Stimulated activated CD8-positive, alpha-beta memory T cell treated with anti-CD3 and anti-CD28 coated beads, Interleukin-4, amount 100 ng/mL, for 1 hour (primary cell): ENCODE results near the gene HSCB.
A peak's percentile ranks its signal among the peaks of the same experiment; 100 is the strongest.
"Not testable (repeated sequence)": the region's sequence is repeated elsewhere in the genome, so short reads cannot be mapped to it uniquely, and the experiment has no call there.

Experiments
- DNase-seq, 2 donors: peaks; one replicate each; pipeline ENCODE4 v3.0.0-alpha.2; 2020; ENCODE audit warnings: low read depth in 2 of 2, low spot score in 1 of 2

The HSCB gene

GRCh38 chr22:28738876-28739275, 3.0 kb upstream of the HSCB start:
- not testable (repeated sequence) for DNase-seq

DNA sequence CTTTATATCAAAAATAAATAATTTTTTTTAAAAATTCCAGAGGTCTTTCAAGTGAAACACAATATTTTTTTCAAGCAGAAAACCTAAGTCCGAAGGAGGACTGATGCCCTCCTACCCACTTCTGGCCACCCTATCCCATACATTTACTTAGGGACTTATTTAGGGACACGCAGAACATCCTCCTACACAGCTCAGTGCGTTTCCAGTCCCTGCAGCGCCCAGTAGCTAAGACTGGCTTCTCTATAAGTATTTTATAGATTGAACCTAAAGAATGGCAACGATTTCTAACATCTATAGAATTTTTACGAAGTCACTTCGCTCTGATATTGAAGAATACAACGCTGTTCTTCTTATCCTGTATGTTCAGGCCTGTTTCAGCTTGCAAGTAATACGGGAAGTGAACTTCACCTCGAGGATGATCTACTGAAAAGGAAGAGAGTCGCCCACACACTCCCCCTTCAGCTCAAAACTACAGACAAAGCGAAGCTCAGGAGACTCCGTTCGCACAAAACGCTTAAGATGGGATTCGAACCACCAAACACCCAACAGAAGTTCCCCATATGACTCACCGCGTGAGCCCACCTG, 547 bp upstream of the HSCB start:
- no peak for DNase-seq

DNA sequence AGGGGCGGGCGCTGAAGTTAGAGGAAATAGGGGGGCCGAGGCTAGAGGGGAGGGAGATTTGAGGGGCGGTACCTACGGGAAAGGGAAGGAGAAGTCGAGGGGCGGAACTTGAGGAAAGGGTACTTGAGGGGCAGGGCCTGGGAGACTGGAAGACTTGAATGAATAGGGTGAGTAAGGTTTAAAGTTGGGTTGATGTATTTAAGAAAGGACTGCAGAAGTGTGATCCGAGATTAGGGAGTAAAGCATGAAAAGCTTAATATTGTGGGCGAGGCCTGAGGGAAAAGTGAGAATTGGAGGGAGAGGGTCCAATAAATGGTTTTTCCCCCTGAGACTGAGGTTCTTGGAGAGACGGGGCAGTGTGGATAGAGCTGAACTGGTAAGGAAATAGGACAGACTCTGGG, 723 bp downstream of the HSCB start:
- no peak for DNase-seq

DNA sequence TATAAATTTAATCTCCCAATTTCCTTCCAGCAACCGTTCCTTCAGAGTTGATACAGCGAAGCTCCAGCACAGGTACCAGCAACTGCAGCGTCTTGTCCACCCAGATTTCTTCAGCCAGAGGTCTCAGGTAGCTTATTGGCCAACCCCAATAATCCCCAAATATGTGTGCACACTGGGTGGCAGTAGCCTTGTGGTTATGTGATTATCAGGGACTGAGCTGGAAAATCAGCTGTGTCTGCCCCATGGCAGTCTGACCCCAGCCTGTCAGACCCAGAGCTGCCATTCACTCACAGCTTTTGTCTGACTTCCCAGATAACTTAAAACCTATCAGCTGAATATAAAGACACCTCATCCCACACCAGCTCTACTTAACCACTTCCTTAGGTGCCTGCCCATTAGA, 2.0 kb downstream of the HSCB start:
- no peak for DNase-seq

DNA sequence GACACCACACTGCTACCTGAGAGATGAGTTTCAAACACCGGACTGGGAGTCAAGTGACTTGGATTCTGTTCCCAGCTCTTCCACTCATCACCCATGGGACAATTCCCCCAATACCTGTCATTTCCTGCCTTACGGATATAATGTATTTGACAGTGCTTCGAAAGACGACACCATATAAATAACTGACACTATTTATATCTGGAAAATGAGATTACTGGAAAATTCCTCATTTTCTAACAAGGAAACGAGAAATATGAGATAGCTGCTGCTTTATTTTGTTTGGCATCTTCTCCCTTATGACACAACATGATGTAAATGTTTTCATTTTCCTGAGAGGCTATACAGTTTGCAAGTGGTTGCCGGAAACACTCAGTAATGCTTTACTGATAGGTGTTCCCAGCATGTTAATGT, 8.6 kb downstream of the HSCB start:
- no peak for DNase-seq

- not testable (repeated sequence) for DNase-seq
Measured at GRCh38 chr22:28754512-28754911, 12.7 kb downstream of the HSCB start.

DNA sequence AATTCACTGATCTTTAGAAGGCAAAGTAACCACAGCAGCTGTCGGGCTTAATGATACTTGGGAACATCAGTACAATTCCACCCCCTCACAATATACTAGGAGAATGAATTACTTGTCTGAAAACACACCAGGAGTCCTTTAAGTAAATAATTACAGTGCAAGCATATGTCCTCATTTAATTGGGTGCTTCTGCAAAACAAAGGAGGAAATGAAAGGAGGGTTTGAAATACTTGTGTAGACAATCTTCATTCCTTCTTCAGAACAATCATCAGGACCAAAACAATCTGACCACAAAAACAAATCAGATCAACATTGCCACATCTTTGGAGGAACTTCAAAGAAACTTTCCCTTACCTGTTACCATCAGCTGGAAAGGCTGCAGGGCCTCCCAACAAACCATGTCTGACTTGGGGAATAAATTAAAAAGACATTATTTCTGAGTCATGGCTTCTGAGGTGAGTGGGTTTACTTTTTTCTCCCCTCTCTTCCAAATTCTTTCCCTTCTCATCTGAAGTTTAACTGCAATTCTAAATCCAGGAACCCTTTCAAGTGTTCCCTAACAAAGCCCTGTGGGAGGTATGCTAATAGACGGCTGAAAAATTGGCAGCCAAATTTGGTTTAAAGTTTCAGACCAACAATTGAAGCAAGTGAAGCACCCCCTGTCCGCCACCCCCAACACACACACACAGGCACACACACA, 18.2 kb downstream of the HSCB start:
- no peak for DNase-seq

DNA sequence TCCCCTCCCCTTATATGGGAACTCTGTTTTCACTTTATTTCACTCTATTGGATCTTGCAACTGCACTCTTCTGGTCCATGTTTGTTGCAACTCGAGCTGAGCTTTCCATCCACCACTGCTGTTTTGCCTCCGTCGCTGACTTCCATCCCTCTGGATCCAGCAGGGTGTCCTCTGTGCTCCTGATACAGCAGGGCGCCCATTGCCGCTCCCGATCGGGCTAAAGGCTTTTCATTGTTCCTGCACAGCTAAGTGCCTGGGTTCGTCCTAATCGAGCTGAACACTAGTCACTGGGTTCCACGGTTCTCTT, 19.6 kb downstream of the HSCB start:
- no peak for DNase-seq

DNA sequence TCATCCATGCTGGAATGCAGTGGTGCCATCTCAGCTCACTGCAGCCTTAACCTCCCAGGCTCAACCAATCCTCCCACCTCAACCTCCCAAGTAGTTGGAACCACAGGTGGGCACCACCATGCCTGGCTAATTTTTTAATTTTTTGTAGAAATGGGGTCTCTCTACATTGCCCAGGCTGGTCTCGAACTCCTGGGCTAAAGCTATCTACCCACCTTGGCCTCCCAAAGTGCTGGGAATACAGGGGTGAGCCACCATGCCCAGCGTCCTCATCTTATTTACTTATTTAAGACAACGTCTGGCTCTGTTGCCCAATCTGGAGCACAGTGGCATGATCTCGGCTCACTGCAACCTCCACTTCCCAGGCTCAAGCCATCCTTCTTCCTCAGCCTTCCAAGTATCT, 20.2 kb downstream of the HSCB start:
- DNase-seq: not testable (repeated sequence)

DNA sequence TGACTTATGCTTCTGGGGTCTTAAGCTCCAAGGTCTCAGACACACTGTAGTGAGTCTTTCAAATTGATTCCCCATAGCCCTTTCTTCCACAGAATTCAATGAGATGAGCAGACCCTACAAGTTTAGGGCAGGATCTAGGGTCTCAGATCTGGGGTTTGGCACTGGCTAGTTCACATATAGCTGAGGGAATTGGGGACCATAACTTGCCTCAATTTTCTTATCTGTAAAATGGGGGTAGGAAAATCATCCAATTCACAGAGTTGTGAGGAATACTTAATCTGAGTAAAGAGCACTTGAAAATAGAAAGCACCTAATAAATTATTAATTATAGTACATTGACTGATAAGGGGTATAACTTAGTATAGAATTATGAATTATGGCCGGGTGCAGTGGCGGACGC, 24.8 kb downstream of the HSCB start:
- no peak for DNase-seq

- DNase-seq: no peak
Measured at GRCh38 chr22:28768701-28769393, 27.0 kb downstream of the HSCB start.

DNA sequence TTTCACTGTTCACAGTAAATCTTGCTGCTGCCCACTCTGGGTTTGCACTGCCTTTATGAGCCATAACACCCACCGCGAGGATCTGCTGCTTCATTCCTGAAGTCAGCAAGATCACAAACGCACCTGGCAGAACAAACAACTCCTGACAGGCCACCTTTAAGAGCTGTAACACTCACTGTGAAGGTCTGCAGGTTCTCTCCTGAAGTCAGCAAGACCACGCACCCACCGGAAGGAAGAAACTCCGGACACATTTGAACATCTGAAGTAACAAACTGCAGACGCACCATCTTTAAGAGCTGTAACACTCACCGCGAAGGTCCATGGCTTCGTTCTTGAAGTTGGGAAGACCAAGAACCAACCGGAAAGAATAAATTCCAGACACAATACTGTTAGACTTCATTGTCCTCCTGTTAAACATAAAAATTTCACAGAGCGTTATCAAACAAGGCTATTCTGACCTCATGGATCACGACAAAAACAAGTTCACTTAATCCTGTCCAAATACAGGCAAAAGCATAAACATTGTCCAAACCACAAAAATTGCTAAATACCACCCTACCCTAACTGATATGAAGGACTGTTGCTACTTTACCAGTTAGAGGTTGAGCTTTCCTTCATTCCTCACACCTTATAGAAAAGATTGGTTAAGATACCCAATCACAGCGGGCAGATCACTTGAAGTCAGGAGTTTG, 27.7 kb downstream of the HSCB start:
- no peak for DNase-seq

DNA sequence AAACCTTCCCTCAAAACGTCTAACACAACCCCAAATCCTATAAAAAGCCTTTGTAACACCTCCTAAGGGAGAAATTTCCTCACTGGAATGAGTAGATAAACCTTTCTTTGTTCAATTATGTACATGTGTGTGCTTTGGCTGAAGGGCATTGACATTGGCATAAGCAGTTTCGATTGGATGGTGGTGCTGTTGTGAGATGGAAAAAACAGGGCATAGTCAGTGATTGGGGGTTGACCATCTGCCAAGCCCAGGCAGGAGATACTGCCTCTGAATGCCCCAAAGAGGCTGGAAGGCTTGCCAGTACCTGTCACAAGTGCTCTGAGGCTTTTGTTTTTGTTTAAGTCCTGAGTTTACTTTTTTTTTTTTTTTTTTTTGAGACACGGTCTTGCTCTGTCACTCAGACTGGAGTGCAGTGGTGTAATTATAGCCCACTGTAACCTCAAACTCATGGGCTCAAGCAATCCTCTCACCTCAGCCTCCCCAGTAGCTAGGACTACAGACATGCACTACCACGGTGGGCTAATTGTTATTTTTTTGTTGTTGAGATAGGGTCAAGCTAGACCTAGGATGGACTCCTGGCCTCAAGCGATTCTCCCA, 29.5 kb downstream of the HSCB start:
- no peak for DNase-seq

- peak; percentile 80 to 86 for DNase-seq
Measured at GRCh38 chr22:28772633-28773460, 31.0 kb downstream of the HSCB start, which contains the start of gene CCDC117. CCDC117 (plus strand) TSS chr22:28772695; CDS start chr22:28772850, 155 bp downstream.

DNA sequence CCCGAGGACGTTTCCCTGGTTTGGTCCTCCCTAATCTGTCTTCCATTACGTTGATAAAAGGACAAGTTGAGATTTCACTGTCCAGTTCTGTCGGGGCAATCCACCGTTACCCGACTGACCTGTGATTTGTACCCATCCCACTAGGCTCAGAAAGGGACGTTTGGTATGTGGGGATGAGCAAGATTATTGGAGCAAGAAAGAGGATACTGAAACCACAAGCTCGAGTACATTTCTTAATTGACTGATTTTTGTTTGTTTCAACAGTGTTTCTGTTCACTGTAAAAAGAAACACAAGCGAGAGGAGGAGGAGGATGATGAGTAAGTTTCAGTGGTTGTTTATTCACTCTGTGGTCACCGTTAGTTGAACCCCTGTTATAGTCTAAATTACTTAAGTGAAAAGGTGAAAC, 31.6 kb downstream of the HSCB start:
- no peak for DNase-seq

DNA sequence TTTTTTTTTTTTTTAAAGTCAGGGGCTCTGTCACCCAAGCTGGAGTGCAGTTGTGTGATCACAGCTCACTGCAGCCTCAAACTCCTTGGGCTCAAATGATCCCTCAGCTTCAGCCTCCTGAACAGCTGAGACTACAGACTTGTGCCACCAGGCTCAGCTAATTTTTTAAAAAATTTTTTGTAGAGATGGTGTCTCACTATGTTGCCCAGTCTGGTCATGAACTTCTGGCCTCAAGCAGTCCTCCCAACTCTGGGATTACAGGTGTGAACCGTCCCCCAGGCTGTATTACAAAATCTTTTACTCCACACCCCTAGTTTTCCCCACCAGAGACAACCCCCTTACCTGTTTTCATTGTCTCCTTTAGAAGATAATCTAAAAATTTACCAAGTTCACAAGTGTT, 32.5 kb downstream of the HSCB start:
- no peak for DNase-seq

- no peak for DNase-seq
Measured at GRCh38 chr22:28779833-28780232, 38.0 kb downstream of the HSCB start.

- no peak for DNase-seq
Measured at GRCh38 chr22:28780296-28780695, 38.5 kb downstream of the HSCB start.

- DNase-seq: no peak
Measured at GRCh38 chr22:28783786-28784671, 42.2 kb downstream of the HSCB start.

- no peak for DNase-seq
Measured at GRCh38 chr22:28788601-28789000, 46.8 kb downstream of the HSCB start.
